H1 (cell line): ENCODE data around the gene ADAD2. TPM values are rescaled to one million over a fixed set of nuclear protein-coding genes. Genes with fewer than 3 reads are reported as not detected.

Experiments used
- CTCF ChIA-PET: fragments of 300-600 bp; sonication (Branson Sonifier 250); formaldehyde crosslinking; loops from one replicate; lab custom pipeline; 2021; ENCODE audit not compliant: partially characterized antibody; lab: Charles Lee
- POLR2A ChIA-PET: fragments of 300-600 bp; sonication (Branson Sonifier 250); formaldehyde crosslinking; loops from one replicate; lab custom pipeline; 2021; ENCODE audit warnings: inconsistent platforms; ENCODE audit not compliant: partially characterized antibody; lab: Charles Lee
- DNase-seq, 2 experiments: peaks; one replicate each; pipeline versions ENCODE4 v3.0.0 to v3.0.0-alpha.2; 2010 to 2022; ENCODE audit warnings: low spot score in 2 of 2, low read depth in 1 of 2, mixed read lengths in 1 of 2
- FAIRE-seq: peaks from 2 replicates; lab custom pipeline; 2011; peaks lifted over from hg19 to GRCh38; lab: Jason Lieb, UNC
- H2AFZ ChIP-seq: 2 replicates; pipeline ENCODE4 v1.8.1; 2012; ENCODE audit warnings: low read length, inconsistent platforms
- H2AK5ac ChIP-seq: 2 replicates; pipeline ENCODE4 v1.6.1; 2013; ENCODE audit warnings: low read depth, low read length
- H2BK120ac ChIP-seq: replicated peaks from 2 replicates; pipeline ENCODE3; 2013; ENCODE audit warnings: low read depth, low read length, inconsistent platforms
- H2BK12ac ChIP-seq: 2 replicates; pipeline ENCODE4 v1.6.1; 2013; ENCODE audit warnings: low read depth, low read length
- H2BK15ac ChIP-seq: 2 replicates; pipeline ENCODE4 v1.6.1; 2013; ENCODE audit warnings: low read length
- H2BK20ac ChIP-seq: 2 replicates; pipeline ENCODE4 v1.6.1; 2013; ENCODE audit warnings: low read length
- H2BK5ac ChIP-seq: 2 replicates; pipeline ENCODE4 v1.6.1; 2013; ENCODE audit warnings: low read depth, low read length
- H3K14ac ChIP-seq: 2 replicates; pipeline ENCODE4 v1.6.1; 2013; ENCODE audit warnings: inconsistent platforms; ENCODE audit not compliant: insufficient read length
- H3K18ac ChIP-seq: 2 replicates; pipeline ENCODE4 v1.6.1; 2013; ENCODE audit warnings: low read length; ENCODE audit errors: extremely low read depth
- H3K23ac ChIP-seq: 2 replicates; pipeline ENCODE4 v1.6.1; 2013; ENCODE audit warnings: inconsistent platforms; ENCODE audit not compliant: insufficient read length
- H3K23me2 ChIP-seq: 2 replicates; pipeline ENCODE4 v1.6.1; 2013; ENCODE audit warnings: low read depth, low read length
- H3K27ac ChIP-seq: 2 replicates; pipeline ENCODE4 v1.6.1; 2011; ENCODE audit warnings: low read depth, low read length, inconsistent platforms
- H3K27me3 ChIP-seq, 4 experiments: replicated peaks in 1 of 4; 1 replicate in 1 of 4; 2 replicates in 3 of 4; pipeline versions ENCODE4 v1.6.1 to v1.8.1; 2011 to 2013; ENCODE audit warnings: low read length in 3 of 4, mild to moderate bottlenecking in 3 of 4, inconsistent platforms in 2 of 4, mixed read lengths in 2 of 4, moderate library complexity in 1 of 4; ENCODE audit not compliant: control insufficient read depth in 3 of 4, insufficient read depth in 3 of 4; ENCODE audit errors: extremely low read depth in 1 of 4
- H3K36me3 ChIP-seq, 4 experiments: 2 replicates each; pipeline versions ENCODE4 v1.6.1 to v1.8.1; 2011 to 2013; ENCODE audit warnings: mild to moderate bottlenecking in 4 of 4, low read length in 3 of 4, moderate library complexity in 2 of 4, control low read depth in 1 of 4, inconsistent platforms in 1 of 4; ENCODE audit not compliant: insufficient read depth in 4 of 4, control insufficient read depth in 2 of 4
- H3K4ac ChIP-seq: replicated peaks from 2 replicates; pipeline ENCODE3; 2013; ENCODE audit warnings: low read length, low read depth, mixed read lengths, inconsistent platforms; ENCODE audit not compliant: insufficient read length
- H3K4me1 ChIP-seq, 4 experiments: replicated peaks in 1 of 4; 1 replicate in 1 of 4; 2 replicates in 3 of 4; pipeline versions ENCODE4 v1.6.1 to v1.8.1; 2011 to 2013; ENCODE audit warnings: low read length in 3 of 4, inconsistent platforms in 2 of 4, mixed read lengths in 1 of 4; ENCODE audit not compliant: insufficient read depth in 4 of 4, control insufficient read depth in 3 of 4
- H3K4me2 ChIP-seq, 2 experiments: 2 replicates each; pipeline versions ENCODE4 v1.6.1 to v1.8.1; 2011 to 2013; ENCODE audit warnings: low read depth in 2 of 2, low read length in 2 of 2, control low read depth in 1 of 2, inconsistent platforms in 1 of 2, mild to moderate bottlenecking in 1 of 2; ENCODE audit not compliant: insufficient read depth in 1 of 2
- H3K4me3 ChIP-seq, 4 experiments: fragments of 200-600, 300-600 bp in 1 of 4; sonication (generic), shearing (Covaris generic), sonication (Bioruptor Twin) in 1 of 4; 2 replicates each; pipeline versions ENCODE4 v1.5.1 to v1.8.1; 2011 to 2016; ENCODE audit warnings: low read length in 4 of 4, low read depth in 3 of 4, control low read depth in 2 of 4, inconsistent platforms in 2 of 4, mild to moderate bottlenecking in 2 of 4, mixed read lengths in 1 of 4, moderate library complexity in 1 of 4; ENCODE audit not compliant: insufficient read depth in 2 of 4; ENCODE audit errors: extremely low read depth in 1 of 4
- H3K56ac ChIP-seq: replicated peaks from 2 replicates; pipeline ENCODE3; 2013; ENCODE audit warnings: low read depth, mild to moderate bottlenecking, mixed read lengths, low read length, inconsistent platforms; ENCODE audit not compliant: insufficient read length
- H3K79me1 ChIP-seq: 2 replicates; pipeline ENCODE4 v1.6.1; 2013; ENCODE audit warnings: low read depth, low read length, control low read depth
- H3K79me2 ChIP-seq, 2 experiments: 2 replicates each; pipeline versions ENCODE4 v1.6.1 to v1.8.1; 2012 to 2013; ENCODE audit warnings: low read length in 2 of 2, mild to moderate bottlenecking in 2 of 2, inconsistent platforms in 1 of 2; ENCODE audit not compliant: insufficient read depth in 2 of 2, control insufficient read depth in 1 of 2
- H3K9ac ChIP-seq, 4 experiments: replicated peaks in 1 of 4; 1 replicate in 1 of 4; 2 replicates in 3 of 4; pipeline versions ENCODE4 v1.6.1 to v1.8.1; 2011 to 2013; ENCODE audit warnings: low read depth in 3 of 4, low read length in 3 of 4, control low read depth in 2 of 4, mild to moderate bottlenecking in 2 of 4, moderate library complexity in 2 of 4, inconsistent platforms in 1 of 4; ENCODE audit errors: extremely low read depth in 1 of 4
- H3K9me3 ChIP-seq, 2 experiments: 2 replicates each; pipeline versions ENCODE4 v1.6.1 to v1.8.1; 2012 to 2013; ENCODE audit warnings: mild to moderate bottlenecking in 2 of 2, moderate library complexity in 2 of 2, control low read depth in 1 of 2, inconsistent platforms in 1 of 2, low read depth in 1 of 2, low read length in 1 of 2, mixed read lengths in 1 of 2; ENCODE audit not compliant: insufficient read depth in 2 of 2
- H4K20me1 ChIP-seq, 2 experiments: replicated peaks in 1 of 2; 2 replicates each; pipeline versions ENCODE3 to v1.8.1; 2011 to 2013; ENCODE audit warnings: inconsistent platforms in 2 of 2, low read length in 2 of 2, mild to moderate bottlenecking in 1 of 2; ENCODE audit not compliant: insufficient read depth in 2 of 2, control insufficient read depth in 1 of 2
- H4K5ac ChIP-seq: 2 replicates; pipeline ENCODE4 v1.6.1; 2013; ENCODE audit warnings: low read length, low read depth, mixed read lengths, inconsistent platforms; ENCODE audit not compliant: insufficient read length
- H4K8ac ChIP-seq: 2 replicates; pipeline ENCODE4 v1.8.0; 2013; ENCODE audit warnings: mild to moderate bottlenecking, moderate library complexity, low read length, inconsistent platforms; ENCODE audit not compliant: insufficient read depth; ENCODE audit errors: extremely low read depth
- H4K91ac ChIP-seq: replicated peaks from 2 replicates; pipeline ENCODE3; 2013; ENCODE audit warnings: low read length, mixed read lengths, inconsistent platforms; ENCODE audit not compliant: insufficient read length
- WGBS, 2 experiments: shearing (Covaris generic) in 1 of 2; methylation state at CpG; one replicate each; pipeline versions ENCODE4 v1.1.6 to v1.1.7; 2013 to 2015; ENCODE audit warnings: low lambda C conversion rate in 2 of 2, mixed read lengths in 2 of 2, inconsistent platforms in 1 of 2, low coverage in 1 of 2, missing lambda C conversion rate in 1 of 2; ENCODE audit not compliant: insufficient replicate concordance in 2 of 2, insufficient coverage in 1 of 2, insufficient read length in 1 of 2; ENCODE audit errors: extremely low coverage in 1 of 2, missing lambda C conversion rate in 1 of 2; 5-methylcytosine and 5-hydroxymethylcytosine counted together
- polyA plus RNA-seq, 7 experiments: library from polyadenylated mRNA; depleted of rRNA in 3 of 7; stranded (reverse) in 5 of 7; unstranded in 2 of 7; fragments of >200 nt in 5 of 7; fragments of 200-250 nt in 2 of 7; gene quantifications; 1 replicate in 5 of 7; 2 replicates in 1 of 7; 4 replicates in 1 of 7; pipeline versions ENCODE4 v1.2.1 to v1.2.3, GENCODE V29; 2011 to 2013; ENCODE audit warnings: missing spikeins in 2 of 7, mixed read lengths in 2 of 7
- total RNA-seq: library from RNA; stranded (reverse); fragmentation: NEBNext Ultra II Directional; extraction: Animal tissue kit (Norgen Biotek cat#: 25700); gene quantifications from 2 replicates; pipeline ENCODE4 v1.2.1, GENCODE V29; 2021

ADAD2 gene
- total and polyA plus RNA-seq, 2 of the 8 experiments (the other 6 are each of a cell fraction or from before 2014, with no cell fraction given), result 1.2 to 1.3 TPM

DNA sequence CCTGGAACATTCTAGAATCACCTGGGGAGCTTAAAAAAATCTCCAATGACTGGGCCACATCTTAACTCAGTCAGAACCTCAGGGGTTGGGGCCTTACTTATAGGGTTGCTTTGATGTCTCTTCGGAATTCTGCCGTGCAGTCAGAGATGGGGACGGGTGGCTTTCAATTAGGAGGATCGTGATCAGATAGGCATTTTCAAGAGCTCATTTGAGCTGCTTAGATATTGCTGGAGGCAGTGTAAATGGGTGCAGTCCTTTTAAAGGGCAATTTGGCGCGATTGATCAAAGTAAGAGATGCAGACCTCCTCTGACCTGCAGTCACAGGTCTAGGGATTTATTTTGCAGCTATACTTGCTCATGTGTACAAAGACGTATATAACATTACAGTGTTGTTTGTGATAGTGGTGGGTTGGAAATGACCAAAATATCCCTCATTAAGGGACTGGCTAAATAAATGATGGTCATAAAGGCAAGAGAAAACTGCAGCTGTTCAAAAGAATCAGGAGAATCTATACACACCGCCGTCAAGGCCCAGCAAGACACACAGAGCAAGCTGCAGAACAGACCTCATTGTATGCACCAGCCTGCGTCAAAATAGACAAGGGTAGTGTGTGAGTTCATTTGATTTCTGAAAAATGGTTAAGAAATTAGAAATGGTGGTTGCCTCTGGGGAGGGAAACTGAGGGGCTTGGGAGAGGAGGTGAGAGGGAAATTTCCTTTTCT, 55.2 kb downstream of the ADAD2 start:
- Histone ChIP-seq H3K4me3 (no peak overlapping the region), H3K4me2 (no peak overlapping the region), H3K14ac (no peak overlapping the region), H2BK20ac (no peak overlapping the region), H3K27me3 (no peaks in the 10 kb centered on the region), H4K91ac (no peak overlapping the region), H2AFZ (no peak overlapping the region), H3K56ac (no peak overlapping the region), H3K79me1 (no peaks in the 10 kb centered on the region), H2BK12ac (no peak overlapping the region), H3K23me2 (no peaks in the 10 kb centered on the region), H2BK5ac (no peak overlapping the region), H3K4ac (no peak overlapping the region), H3K9me3 (no peaks in the 10 kb centered on the region; a peak in 1 of 4 replicates), H4K5ac (no peak overlapping the region), H3K79me2 (no peaks in the 10 kb centered on the region), H3K18ac (no peak overlapping the region), H2BK120ac (no peak overlapping the region), H2AK5ac (no peak overlapping the region), H4K8ac (no peak overlapping the region), H4K20me1 (no peaks in the 10 kb centered on the region), H3K4me1 (no peaks in the 10 kb centered on the region), H2BK15ac (no peak overlapping the region), H3K23ac (no peak overlapping the region), H3K36me3 (no peaks in the 10 kb centered on the region), H3K9ac (no peak overlapping the region), H3K27ac (no peak overlapping the region)
- ChIA-PET CTCF (interaction anchor here (0.6 to 1.7 kb wide), 8 partner anchors 14 to 238 kb away, joined by 3 to 7 read pairs (median 4); no protein-coding TSS in a partner anchor), POLR2A (no interaction called here)
- no peak for FAIRE-seq
- DNase-seq, result no peak
- 79% methylated on average over 10 of the region's 10 CpGs; no CpG with 5 or more reads in 1 of the 2 experiments for WGBS, 2 experiments
